NCI-H2227 (cell line): ENCODE data around the gene KRTAP10-2.
A peak's percentile ranks its signal among the peaks of the same experiment; 100 is the strongest.

Experiments
- DNase-seq: peaks from one replicate; lab custom pipeline; 2025; ENCODE audit not compliant: unreplicated experiment; lab: John Stamatoyannopoulos, UW

Gene KRTAP10-2

DNA sequence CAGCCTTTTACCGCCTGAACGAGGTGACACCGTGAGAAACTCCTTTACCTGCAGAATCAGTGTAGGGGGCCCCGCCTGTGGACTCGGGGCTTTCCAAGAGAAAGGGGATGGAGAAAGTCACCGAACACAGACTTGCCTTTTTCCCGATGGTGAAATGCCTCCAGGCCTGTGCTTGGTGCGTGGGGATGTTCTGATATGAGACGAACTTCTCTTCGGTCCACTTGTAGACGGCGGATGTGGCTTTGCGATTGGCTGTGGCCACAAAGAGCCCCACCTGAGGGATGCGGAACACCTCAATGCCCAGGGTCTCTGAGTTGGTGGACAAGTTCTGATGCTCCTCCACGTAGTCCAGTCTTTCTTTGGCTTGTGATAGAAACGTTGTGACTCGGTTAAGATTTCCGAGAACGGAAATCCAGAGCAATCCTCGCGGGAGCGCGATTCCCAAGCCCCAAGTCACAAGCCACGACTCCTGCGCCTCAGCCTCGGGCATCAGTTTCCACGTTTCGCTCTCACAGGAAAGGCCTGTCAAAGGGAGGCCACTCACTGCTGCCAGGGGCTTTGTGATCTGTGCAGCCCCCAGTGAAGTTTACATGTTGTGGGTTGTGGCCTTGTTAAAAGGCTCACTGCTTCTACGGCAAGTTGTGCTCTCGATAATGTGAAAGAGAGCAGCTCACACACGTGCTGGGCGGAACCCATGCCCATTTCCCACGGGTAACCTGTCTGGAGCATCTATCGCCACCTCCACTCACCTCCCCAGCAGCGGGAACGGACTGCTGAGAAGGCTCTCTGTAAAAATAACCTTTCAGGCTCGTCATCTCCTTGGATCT is 23.9 kb downstream of the KRTAP10-2 start:
- no peak for DNase-seq

DNA sequence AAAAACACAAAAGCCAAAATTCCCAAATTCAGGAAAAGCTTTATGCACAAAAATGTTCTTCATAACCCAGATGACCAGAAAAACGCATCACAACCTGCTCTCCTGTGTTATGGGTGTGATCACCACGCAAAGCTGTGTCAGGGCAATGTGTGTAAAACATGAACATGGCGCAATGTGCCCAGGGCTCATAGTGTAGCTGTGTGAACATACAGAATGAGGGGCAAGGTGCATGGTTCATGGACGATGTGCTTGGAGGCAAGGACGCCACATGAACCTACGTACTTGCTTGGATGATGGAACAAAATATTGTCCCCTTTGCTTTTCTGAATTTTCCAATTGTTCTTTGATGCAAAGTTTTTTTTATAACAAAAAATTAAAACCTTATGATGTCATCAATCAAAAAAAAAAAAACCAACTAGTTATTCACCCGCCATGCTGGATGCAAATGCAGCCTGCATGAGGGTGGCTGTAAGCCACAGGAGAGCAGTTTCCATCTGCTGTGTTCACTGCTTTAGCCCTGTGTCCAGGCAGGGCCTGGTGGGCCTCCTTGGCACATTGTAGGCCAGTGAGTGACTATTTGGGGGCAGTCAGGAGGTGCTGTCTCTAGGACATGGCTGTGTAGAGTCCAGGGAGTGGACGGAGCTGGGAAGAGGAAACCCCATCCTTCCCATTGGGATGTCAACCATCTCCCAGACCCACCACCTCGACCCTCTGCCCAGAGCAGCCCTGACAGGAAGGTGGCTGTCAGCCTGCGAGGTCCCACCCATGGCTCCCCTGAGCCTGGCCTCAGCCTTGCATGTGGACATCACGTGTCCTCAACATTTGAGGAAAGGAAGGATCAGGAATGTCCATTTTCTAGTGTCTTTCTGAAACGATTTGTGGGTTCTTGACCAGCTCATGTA is 25.0 kb downstream of the KRTAP10-2 start:
- DNase-seq = no peak

DNA sequence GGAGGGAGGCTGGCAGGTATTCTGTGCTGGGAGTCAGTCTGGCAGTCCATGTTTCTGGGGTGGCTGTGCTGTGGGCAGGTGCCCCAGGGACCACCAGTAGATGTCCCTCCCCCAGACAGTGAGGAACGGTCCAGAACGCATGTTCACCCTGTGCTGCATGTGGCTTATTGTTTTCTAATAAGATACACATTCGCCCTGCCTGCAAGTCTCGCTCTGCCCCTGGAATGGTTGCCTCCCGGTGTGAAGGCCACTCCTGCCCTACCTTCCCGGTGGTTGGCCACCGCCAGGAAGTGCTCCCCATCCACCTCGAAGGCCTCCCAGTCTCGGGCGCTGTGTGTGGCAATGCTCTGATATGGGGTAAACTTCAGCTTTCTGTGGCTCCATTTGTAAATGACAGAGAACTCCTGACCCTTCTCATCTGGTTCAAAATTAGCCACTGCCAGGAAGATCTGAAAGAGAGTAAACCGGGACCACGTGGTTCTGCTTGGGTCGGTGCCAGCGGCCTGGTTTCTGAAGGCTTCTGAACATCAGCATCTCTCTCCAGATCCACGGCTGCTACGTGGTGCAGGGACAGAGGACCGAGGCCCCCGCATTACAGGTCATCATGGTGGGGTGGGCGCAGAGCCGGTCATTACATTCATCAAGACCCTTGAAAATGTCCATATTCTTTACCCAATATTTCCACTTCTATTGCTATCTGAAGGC is 25.8 kb downstream of the KRTAP10-2 start:
- no peak for DNase-seq

DNA sequence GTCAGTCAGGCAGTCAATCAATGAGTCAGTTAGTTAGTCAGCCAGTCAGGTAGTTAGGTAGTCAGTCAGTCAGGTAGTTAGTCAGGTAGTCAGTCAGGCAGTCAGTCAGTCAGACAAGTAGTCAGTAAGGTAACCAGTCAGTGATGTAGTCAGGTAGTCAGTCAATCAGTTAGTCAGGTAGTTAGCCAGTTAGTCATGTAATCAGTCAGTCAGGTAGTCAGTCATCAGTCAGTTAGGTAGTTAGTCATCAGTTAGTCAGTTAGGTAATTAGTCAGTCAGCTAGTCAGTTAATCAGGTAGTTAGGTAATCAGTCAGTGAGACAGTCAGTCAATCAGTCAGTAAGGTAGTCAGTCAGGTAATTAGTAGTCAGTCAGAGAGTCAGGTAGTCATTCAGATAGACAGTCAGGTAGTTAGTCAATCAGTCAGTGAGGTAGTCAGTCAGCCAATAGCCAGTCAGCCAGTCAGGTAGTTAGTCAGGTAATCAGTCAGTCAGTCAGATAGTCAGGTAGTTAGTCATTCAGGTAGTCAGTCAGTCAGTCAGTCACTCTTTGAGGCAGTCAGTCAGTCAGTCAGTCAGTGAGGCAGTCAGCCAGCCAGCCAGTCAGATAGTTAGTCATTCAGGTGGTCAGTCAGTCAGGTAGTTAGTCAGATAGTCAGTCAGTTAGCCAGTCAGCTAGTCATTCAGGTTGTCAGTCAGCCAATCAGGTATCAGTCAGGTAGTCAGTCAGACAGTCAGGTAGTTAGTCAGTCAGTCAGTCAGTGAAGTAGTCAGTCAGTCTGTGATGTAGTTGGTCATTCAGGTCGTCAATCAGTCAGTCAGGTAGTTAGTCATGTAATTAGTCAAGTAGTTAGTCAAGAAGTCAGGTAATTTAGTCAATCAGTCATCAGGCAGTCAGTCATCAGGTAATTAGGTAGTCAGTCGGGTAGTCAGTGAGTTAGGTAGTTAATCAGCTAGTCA is 26.6 kb downstream of the KRTAP10-2 start:
- no peak for DNase-seq

DNA sequence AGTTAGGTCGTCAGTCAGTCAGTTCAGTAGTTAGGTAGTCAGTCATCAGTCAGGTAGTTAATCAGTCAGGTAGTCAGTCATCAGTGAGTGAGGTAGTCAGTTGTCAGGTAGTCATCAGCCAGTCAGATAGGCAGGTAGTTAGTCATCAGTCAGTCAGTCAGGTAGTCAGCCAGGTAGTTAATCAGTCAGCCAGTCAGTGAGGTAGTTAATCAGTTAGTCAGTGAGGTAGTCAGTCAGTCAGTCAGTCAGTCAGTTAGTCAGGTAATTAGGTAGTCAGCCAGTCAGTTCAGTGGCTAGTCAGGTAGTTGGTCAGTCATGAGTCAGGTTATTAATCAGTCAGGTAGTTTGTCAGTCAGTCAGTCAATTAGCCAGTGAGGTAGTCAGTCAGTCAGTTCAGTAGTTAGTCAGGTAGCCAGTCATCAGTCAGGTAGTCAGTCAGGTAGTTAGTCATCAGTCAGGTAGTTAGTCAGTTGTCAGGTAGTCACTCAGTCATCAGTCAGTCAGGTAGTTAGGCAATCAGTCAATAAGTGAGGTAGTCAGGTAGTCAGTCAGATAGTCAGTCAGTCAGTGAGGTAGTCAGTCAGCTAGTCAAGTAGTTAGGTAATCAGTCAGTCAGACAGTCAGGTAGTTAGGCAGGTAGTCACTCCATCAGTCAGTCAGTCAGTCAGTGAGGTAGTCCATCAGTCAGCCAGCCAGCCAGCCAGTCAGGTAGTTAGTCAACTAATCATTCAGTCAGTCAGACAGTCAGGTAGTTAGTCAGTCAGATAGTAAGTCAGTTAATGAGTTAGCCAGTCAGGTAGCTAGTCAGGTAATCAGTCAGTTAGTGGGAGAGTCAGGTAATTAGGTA is 27.5 kb downstream of the KRTAP10-2 start:
- DNase-seq = no peak

DNA sequence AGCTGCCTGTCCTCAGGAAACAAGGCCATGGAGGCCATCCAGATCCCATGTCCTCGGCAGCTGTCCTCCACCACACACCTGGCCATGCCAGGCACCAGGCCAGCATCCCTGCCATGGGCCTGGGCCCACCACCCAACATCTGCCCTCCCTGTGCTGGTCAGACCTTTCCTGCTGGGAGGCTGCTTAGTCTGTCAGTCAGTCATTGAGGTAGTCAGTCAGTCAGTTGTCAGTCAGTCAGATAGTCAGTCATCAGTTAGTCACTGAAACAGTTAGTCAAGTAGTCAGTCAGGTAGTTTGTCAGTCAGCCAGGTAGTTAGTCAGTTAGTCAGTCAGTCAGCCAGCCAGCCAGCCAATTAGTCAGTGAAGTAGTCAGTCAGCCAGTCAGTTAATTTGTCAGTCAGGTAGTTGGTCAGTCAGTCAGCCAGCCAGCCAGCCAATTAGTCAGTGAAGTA is 28.5 kb downstream of the KRTAP10-2 start:
- DNase-seq = no peak

DNA sequence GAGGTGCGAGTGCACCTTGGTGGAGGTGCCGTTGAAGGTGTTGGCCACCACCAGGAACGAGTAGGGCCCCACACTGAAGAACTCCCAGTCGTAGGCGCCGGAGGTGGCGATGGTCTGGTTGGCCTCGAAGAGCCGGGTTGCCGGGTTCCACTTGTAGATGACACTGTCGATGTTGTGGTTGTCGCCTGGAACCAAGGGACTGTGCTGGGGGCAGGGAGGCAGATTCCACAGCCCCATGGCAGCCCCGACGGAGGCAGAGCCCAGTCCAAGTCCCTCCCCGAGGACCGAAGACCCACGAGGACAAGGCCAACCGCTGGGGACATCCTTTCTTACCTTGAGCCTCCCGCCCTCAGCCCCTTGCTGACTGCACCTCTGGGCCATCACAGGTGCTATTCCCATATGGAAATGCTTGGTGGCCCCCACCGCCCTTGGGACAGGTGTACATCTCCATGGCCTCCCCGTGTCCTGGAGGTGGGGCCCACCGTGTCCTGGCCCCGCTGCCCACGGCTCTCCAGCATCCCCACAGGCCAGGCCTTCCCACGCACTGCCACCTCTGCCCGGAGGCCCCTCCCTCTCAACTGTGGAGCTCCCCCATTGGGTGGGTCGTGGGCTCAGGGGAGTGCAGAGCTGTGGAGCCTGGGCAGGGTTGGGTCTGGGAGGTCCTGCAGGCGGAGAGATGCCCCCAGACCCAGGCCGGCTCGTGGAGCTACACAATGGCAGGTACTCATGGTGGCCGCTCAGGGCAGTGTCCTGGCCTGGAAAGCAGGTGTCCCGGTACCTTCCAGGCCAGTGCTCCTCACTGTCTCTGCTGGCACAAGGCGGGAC is 29.2 kb downstream of the KRTAP10-2 start:
- no peak for DNase-seq

DNA sequence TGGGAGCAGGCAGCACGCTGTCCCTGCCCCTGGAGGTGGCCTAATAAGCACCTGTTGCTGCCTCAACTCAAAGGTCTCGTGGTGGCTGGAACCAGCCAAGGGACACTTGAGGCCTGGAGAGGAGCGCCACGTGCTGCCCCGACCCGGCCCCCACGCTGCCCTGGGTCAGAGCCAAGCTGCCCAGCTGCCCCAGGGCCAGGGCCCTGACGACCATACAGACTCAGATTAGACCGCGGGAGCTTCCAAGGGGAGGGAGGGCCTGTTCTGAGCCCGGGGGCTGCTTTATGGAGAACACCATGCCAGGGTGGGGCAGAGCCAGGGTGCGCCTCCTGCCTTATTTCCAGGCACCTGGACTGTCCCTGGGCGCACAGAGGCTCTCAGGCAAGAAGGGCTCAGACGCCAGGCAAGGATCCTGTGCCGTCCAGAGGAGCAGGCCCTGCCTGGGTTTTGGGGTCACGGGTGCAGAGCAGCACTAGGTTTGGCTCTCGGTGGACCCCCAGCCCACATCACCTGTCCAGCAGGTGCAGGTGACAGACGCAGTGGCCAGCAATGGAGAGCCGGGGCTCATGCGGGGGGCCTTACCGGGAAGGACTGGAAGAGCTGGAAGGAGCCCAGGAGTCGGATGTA is 29.9 kb downstream of the KRTAP10-2 start:
- DNase-seq = no peak

DNA sequence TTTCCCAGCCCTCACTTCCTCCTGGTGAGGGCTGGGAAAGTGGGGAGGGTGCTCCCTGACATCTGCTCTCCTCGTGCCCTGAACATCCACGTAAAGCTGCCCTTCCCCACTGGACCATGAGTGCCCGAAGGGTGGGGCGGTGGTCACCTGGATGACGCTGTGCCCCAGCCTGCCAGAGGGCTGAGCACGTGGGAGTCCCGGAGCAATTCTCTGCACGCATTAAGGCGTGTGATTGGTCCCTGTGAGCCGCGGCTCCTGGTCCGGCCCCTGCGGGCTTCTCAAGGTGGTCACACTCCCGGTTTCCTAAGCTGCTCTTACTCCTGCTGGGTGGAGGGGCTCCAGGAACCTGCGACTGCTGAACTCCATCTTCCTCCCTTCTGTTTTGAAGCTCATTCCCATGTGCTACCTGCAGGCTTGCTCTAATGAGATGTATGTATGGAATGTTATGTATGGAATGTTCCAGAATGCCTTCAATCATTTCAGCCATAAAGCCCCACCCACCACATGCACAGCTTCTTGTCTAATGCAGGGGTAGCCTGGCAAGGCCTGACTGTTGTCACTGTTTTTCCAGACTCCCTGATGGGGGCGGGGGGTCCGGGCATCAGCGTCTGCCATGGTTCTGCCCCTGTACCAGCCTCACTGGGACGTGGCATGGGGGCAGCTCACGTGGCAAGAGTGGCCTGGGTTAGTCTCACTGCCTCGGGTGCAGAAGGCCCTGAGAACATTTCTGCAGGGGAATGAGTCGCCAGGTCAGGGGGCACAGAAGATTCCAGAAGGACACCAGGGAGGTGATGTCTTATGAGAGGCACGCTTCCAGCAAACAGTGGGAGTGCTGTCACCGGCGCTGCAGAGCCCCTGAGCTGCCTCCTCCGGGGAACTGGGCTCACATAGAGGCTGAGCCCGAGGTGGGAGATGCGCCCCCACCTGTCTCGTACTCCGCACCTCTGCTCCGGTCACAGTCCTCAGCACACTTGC is 30.7 kb downstream of the KRTAP10-2 start:
- DNase-seq = no peak

DNA sequence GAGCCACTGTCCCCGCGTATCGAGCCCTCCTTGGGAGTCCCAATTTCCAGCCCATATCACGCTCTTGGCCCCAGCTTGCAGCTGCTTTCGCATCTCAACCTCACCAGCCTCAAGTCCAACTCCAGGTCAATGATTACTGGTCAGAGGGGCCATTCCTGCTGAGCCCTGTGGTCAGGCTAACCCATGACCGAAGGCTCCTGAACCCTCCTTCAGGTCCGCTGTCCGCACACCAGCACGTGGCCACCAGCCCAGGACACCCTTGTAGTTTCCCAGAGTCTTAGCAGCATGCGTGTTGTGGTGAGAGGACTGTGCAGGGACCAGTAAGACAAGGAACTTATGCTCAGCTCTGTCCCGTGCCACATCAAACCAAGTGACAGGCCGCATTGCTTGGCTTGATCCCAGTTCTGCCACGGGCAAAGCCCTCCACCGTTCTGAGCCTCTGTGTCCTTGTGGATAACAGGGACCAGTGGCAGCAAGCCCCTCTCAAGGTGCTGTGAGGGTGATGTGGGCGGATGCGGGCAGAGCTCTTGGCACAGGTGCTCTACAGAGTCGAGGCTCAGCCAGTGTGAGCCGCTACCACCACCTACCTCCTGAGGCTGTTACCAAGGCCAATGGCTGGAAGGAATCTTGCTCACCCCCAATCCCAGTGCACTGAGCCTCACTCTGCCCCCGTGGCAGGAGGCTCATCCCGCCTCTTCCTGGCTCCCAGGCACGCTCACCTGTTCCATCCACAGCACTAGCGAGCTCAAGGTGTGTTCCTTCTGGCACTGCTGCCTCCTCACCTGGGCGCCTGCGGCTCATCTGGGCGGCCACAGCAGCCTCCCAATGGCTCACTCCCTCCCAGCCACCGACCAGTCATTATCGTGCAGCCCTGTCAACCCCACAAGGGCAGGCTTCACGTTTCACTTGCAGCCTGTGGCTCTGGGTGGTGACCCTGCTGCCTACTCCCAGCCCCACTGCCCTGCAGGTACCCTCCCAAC is 31.7 kb downstream of the KRTAP10-2 start:
- DNase-seq = no peak

DNA sequence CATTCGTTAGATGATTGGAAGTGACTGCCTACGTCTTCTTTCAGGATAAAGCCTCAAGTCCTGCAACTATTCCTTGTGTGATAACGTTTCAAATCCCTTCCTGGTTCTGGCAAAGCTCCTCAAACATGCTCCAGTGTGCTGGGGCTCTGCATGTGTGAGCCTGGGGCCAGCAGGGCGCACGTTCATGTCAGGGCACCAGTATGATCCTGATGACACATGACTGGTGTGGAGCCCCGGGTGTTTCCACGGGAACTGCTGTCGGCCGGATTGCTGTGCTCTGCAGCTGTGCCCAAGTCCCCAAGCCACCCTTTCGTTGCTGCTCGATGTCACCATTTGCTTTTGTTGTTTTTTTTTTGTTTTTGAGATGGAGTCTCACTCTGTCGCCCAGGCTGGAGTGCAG is 32.6 kb downstream of the KRTAP10-2 start:
- no peak for DNase-seq

DNA sequence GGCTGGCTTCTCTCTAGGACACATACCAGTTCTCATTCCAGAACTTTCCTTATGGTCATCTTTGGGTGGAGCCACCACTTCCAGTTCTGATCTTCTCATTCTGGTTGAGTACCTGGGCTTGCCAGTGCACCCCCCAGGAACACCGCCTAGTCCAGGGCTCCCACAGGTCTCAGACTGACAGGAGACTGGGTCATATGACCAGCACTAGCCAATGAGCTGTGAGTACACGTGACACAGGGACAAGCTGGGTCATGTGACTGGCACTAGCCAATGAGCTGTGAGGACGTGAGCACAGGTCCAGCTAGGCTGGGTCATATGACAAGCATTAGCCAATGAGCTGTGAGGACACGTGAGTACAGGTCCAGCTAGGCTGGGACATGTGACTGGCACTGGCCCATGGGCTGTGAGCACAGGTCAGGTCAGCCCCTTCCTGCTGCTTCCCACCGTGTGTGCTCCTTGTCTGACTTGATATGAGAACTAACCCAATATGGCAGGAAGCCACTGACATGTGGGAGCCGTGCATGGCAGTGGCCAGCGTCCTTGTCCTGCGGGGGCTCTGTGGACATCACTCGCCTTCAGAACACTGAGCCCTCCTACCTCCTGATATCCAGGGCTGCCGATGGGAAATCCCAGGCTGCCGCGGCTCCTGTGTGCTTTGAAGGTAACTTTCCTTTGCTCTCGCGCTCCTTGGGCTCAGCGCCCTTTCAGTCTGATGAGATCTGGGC is 34.0 kb downstream of the KRTAP10-2 start:
- DNase-seq = peak; percentile 99

DNA sequence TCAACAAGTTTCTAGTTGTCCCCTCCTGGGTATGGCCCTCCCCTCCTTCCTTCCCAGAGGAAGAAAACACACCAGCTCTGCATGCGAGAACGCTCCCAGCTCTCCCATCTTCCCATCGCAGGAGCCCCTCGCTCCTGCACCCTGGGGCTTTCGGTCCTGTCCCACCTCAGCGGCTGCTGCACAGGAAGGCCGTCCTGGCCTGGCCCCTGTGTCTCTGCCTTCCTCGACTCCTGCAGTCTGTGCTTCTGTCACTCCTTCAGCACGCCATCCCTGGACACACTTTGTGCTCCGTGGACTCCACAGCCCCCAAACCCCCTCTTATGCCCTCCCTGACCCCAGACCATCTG is 34.5 kb downstream of the KRTAP10-2 start:
- DNase-seq = no peak

DNA sequence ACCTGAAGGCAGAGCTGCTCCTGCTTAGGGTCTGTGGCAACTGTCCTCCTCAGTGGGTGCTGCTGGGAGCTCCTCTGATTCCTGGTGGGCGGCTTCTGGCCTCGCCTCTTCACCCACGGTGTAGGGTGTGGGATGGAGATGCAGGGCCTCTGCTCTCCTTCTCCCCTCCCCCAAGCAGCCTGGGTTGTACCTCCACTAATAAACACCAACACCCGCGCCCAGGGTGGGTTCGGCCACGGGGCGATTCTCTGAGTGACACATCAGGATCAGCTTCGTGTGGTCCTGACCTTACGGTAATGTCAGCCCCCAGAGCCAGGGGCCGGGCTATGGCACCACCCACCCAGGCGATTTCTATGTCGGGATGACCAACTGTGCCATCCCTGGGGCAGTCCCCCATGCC is 35.0 kb downstream of the KRTAP10-2 start:
- DNase-seq = no peak
